SIG-M5 (cell line): ENCODE results near the gene MYO16.
A peak's percentile ranks its signal among the peaks of the same experiment; 100 is the strongest.

ENCODE experiments used
- DNase-seq: peaks from one replicate; lab custom pipeline; 2025; lab: John Stamatoyannopoulos, UW

MYO16 gene

DNA sequence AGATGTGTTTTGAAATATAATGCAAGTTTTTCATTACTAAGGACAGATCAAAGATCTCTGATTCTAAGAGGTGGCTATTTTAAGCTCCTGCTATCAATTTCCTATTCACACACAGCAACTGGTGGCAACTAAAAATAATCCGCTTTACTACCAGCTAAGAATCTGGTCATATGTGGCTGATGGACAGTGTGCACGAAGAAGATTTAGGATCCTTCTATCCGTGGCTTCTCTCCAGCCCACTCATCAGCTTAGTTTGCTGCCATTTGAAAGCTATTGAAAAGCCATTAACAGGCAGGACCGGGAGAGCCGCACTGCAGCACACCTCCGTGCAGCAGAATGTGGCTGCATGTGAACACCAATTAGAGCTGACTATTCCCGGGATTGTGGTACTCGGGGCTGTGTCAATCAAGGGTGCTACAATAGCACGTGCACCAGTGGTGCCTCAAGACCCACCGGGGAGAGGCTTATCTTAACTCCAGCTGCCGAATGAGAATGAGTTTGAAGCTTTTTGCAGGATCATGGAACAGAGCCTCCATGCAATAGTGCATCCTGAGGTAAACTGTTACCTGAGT lies at the start of gene MYO16:
Gene MYO16 (plus strand): TSS at position 431 of the 572 bp plus-strand sequence. CDS start 234 bp downstream, outside the sequence.
- DNase-seq: no peak

DNA sequence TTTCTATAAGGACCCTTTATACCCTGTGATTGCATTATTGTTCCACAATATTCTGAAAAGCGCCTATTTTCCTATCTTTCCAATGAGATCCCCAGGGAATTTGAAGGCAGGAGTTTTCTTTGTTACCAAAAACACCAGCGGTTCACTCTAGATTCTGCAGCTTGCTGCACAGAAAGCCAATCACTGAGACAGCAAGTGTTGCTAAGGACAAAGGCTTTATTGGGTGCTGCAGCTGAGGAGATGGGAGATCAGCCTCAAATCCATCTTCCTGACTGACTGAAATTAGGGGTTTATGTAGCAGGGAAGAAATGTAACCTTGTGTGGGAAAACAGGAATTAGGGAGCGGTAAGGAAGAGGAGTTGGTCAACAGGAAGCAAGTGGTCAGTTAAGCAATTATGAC lies 42.6 kb upstream of the MYO16 start:
- no peak for DNase-seq

DNA sequence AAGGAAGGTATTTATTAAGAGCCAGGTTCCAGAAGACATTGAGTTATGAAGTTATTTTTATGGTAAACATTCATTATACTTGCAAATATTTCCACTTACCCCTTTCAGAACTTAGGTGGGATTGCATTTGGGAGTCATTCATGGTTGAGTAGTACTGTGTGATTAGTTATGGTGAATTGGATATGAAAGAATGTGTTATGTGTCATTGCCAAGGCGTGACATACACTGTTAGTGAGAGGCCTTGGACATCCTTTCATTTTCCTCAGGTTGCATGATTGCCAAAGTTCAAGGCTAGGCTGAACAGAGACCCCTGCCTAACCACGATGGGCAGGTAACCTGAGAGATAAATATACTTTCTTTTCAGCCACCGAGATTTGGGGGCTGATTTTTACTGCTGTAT lies 40.9 kb upstream of the MYO16 start:
- no peak for DNase-seq

DNA sequence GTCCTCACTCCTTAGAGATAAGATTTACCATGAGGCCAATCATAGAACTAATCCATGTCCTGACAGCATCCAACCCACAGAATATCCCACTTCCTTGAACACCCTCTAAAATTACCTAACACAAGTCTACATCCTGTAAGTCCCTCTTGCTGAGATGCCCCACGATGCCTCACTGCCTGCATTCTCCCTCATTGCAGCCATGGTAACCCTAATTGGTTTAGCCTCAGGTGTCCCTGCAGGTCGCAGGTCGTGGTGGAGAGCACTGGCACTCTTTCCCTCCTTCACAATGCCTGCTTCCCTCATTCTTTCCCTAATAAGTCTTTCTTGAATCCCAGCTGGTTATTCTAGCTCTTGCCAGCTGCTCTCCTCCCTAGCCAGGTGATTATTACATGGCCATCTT lies 35.3 kb upstream of the MYO16 start:
- no peak for DNase-seq

DNA sequence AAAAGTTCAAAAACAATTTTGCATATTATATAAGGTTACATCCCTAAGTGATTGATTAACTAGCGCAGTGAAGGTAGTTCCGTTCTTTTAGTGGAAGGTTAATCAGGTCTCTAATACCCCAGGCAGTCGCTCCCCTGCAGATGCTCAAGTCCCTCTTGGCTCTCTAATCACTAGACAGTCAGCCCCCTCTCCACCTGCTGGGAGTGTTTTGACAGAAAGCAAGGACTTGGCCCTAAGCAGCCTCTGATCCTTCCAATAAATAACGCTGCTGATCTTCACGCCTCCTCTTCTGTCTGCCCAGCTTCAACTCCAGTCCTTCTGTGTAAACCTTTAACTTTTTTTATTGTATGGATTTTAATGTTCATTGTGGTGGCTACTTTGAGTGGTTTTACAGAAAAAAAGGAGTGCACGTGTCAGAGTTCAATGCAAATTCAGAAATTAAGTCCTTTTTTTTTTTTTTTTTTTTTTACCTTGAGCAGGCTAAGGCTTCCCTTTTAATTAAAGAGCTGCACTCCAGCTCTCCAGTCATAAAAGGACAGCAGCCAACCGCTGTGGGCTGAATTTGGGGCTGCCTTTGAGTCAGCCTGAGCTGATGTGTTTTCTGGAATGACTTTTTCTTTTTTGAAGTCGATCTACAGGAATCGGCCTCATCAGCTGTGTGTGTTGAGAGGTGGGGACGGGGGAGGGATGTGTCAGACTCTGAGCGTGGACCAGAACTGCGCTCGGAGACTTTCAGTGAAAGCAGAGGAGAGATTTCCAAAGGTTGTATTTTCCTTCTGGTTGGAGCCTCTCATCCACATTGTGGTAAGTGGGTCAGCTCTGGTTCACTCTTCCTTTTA lies 33.8 kb upstream of the MYO16 start:
- no peak for DNase-seq

DNA sequence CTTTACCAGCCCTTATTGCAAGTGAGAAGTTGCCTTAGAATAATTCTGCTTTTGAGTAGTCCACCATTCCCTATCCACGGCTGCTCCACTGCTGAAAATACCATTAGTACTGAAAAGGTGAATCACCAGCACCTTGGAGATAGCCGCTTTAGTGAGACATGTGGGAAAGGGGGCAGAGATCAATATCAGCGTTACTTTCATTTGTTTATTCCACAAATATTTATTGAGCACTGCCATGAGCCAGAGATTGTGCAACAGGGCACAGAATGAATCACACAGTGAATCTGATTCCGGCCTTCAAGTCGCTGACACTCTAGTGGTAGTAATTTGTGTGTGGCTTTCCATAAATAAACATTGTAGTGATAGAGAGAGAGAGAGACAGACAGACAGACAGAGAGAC lies 31.5 kb upstream of the MYO16 start:
- no peak for DNase-seq

DNA sequence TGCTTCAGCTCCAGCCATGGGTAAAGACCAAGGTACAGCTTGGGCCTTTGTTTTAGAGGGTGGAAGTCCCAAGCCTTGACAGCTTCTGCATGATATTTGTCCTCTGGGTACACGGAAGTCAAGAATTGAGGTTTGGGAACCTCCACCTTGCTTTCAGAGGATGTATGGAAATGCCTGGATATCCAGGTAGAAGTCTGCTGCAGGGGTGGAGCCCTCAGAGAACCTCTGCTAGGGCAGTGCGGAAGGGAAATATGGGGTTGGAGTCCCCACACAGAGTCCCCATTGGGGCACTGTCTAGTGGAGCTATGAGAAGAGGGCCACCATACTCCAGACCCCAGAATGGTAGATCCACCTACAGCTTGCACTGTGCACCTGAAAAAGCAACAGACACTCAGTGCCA lies 23.0 kb upstream of the MYO16 start:
- no peak for DNase-seq

DNA sequence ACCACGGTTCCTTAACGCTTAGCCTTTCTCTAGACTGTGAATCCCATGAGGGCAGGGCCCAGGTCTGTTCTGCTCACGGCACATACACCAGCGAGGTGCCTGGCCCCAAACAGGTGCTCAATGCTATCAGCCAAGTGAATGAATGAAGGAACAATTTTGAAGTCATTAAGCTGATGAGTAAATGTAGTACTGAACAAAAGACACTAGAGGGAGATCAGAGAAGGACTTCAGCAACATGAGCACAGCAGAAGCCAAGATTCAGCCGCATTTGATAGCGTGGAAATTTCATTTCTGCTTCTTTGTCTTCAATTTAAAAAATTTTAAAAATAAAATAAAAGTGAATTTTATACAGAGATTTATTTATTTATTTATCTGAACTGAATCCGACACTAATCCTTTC lies 20.1 kb upstream of the MYO16 start:
- DNase-seq: peak; percentile 2

DNA sequence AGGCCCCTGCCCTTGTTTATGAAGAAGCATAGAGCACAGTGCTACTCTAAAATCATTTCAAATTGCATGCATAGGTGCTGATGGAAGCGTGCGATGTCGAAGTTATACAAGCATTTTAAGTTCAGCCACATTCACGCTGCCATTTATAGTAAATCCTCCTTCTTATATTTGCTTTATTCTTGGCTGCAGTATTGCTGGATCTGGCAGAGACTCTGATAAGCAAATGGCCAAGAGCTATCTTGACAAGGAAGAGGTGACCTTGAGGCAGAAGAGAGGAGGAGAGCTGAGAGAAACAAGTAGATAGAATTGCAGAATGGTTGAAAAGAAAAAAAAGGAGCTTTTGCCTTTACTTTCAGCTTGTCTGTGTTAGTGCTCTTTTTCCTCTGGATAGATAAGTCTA lies 18.9 kb upstream of the MYO16 start:
- DNase-seq: no peak

DNA sequence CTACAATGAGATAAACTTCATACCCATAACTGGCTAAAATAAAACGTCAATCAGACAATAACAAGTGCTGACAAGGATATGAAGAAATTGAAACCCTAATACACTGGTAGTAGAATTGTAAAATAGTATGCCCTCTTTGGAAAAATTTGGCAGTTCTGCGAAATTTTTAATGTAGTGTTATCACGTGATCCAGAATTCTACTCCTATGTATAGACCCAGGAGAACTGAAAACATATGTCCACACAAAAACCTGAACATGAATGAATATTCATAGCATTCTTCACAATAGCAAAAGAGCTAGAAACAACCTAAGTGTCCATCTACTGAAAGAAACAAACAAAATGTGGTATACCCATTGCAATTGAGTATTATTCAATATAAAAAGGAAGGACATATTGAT lies 14.2 kb upstream of the MYO16 start:
- DNase-seq: no peak

DNA sequence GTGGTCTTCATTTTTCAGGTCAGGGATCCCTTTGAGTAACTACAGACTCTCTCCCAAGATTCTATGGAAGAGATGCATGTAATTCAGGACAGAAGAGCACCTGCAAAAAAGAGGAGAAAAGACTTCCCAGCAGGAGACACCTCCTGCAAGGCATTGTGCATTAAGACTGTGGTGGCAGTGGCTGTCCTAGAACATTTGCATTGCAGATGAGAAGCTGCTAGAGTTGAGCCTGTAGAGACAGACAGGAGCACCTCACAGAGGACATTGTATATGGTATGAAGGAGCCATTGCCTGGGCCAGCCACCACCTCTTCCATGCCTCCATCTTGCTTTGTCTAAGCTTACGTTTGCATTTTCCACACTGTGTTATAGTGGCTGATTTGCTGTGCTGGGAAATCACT lies 11.2 kb upstream of the MYO16 start:
- no peak for DNase-seq

DNA sequence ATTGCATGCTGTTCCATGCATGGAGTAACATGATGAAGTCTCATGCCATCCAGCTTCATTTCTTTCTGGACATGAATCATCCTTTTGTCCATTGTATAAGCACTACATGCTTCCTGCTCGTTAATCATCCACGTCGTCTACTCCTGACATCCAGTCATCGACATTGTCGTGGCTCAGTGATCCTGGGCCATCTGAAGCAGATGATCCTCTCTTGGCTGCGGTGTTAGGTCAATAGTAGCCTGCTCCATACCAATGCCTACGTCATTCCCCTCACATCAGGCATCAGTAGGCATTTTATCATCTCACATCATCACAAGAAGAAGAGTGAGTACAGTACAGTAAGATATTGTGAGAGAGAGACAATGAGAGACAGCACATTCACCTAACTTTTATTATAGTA lies 7.9 kb upstream of the MYO16 start:
- no peak for DNase-seq

DNA sequence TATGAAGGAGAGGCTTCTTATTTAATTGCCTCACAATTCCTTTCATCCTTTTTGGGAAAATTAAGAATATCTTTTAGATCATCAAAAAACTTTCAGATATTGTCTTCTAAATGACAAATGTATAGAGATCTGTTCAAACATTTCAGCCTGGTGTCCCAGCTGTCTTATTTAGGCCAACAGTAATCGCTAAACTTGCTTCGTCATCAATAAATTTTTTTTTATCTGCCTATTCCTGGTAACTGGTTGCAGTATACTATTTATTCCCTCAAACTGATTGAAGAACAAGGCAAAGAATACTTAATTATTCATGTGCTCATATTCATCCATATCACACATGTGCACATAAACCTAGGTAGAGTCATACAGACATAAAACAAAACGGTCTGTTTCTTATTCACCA lies 5.3 kb upstream of the MYO16 start:
- no peak for DNase-seq

DNA sequence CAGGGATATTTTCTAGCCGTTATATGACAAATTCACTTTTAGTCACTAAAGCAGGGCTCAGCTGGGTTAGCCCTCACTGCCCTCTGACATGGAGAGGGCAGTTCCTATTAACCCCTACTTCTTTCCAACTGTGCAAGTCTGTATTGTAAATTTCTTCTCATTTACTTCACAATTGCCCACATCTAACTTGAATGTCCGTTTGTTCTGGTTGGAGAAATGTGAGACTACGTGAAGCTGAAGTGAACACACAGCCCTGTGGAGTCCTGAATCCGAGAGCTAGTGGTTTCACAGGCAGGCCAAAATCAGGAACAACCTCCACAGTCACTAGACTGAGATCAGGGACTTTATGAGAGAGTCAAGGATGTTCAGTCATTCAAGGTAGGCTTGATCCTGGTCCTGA lies 4.4 kb upstream of the MYO16 start:
- DNase-seq: no peak

DNA sequence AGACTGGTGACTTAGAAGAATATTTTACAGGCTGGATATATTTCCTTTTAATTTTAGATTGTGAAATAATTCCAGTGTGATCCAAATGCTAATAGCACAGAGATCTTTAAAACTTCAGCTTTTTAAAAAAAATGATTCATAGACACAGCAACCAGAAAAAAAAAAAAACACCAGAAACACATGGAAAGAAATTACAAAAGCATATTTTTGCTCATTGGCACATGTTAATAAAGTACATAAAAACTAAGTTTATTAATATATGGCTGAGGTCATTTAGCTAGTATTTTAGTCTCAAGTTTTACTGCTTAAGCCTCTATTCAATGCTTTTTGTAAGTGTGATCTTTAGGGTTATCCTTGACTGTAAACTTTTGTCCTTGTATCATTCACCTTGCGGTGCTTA lies 577 bp downstream of the MYO16 start:
- DNase-seq: no peak

DNA sequence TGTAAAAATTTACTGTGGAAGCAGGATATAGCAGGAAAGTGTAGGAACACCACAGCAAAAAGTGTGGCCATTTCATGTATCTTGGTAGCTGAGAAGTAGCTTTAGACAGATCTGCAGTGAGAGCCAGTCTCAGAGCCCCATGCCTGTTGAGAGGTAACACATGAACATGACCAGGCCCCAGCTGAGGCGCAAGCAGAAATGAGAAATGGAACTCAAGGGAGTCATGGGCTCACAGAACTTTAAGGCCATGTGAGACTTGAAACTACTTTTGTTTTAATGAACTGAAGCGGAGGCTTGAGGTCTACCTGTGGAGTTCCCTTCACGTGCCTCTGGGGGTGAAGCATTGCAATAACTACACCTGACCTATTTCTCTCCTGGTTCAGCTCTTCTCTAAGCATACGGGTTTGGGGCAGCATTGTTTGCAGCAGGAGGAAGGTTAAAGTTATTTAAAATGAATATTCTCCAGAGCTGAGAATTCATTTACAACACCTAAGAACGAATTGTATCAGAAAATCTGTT lies 3.3 kb downstream of the MYO16 start:
- DNase-seq: no peak

DNA sequence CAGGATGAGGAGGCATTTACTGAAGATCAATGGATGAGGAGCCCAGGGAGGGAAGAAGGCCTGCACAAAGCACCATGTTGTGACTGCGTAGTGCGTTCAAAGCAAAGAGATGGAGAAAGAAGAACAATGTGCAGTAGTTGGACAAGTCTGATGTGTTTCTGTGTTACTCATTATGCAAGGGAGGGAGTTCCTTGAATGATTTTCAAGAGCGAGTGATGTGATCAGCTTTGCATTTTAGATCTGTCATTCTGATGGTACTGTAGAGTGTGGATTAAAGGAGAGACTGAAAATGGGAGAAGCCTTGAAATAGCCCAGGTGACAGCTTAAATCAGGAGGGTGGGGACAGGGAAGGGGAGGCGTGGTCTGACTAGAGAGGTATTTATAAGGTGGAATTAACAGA lies 9.5 kb downstream of the MYO16 start:
- DNase-seq: no peak

DNA sequence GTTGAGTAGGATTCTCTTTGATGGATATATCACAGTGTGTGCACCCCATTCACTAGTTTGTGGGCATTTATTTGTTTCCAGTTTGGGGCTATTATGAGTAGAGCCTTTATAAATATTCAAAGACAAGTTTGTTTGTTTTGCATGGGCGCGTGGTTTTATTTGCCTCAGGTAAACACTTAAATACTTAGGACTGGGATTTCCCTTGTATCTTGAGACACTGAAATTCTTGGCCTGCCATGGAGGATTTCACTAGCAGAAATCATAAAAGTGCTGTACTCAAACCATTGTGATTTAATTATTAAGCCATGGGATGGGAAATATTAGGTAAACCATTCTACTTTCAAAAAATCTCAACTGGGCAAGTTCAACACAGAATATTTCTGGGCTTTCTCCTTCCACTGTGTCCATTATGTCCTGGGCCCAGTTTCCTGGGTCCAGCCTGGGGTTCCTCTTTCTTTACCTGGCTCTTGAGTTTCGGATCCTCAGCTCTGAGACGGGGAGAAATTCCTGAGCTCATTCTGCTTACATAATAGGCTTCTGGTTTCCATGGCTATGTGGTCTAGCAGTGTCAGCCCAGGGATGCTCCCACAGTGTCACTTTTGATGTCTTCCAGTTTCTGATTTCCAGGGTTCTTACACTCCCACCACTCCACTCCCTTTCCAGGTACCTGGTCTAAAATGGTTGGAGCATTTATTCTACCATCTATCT lies 14.4 kb downstream of the MYO16 start:
- no peak for DNase-seq

DNA sequence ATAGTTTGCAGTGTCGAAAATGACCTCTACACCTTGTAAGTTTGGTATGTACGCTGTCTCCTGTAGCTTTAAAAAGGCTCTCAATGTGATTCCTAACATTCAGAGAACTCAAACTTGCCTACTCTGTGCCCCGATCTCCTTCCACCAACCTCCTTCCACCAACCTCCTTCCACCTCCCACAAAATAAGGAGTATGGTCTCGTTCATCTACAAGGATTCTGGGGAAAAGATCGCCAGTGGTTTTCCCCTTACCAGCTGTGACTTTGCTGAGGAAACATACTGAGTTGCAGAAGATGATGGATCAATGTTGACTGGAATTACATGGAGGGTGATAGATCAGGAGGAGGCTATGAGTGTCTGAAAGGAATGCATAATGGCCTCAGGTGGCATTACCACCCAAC lies 16.0 kb downstream of the MYO16 start:
- DNase-seq: no peak

DNA sequence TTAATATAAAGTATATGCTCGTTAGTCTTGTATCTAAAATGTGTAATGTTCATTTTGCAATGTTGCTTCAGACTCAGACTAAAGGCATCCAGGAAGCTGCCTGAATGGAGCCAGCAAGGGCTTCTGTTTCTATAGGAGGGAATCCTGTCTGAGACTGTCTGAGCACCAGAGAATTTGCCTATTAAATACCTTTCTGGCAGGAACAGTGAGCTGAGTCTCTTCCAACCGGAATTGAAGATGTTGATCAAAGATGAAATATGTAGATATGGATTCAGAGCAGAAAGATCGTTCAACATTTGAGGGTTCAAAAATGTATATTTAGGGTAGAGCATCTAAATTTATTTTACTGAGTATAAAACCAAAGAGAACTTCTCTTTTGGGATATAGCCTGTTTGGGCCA lies 20.9 kb downstream of the MYO16 start:
- DNase-seq: no peak

DNA sequence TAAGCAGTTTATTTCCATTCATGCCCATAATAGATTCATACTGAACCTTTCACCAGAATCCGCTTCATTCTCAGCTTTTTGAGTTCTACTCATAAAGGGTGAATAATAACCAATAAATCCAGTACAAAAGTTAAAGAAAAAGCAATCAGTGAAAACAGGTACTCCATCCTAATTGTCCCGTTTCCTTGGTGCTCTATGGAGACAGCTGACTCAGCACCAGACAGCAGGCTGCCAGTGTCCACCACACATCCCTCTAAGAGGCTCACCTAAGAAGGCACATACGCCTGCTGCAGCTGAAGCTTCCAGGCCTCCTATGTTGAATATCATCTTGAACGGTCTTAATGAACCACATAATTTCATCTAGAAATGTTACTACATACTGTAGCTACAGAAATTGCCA lies 27.3 kb downstream of the MYO16 start:
- no peak for DNase-seq

DNA sequence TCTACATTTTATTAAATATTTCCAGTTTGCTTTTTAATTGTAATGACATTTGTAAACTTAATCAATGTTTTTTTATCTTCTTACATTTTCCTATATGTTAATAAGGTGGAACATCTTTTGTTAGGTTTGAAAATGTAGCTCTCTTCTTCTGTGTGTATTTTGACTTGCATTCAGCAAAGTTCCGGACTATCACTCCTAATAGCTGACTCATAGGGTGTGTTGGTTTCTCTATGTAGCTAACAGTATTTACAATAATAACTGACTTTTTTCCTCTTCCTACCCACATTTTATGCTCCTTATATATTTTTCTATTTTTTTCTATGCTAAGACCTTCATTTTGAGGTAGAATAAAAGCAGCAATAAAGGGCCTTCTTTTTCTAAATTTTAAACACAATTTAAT lies 28.1 kb downstream of the MYO16 start:
- DNase-seq: no peak

DNA sequence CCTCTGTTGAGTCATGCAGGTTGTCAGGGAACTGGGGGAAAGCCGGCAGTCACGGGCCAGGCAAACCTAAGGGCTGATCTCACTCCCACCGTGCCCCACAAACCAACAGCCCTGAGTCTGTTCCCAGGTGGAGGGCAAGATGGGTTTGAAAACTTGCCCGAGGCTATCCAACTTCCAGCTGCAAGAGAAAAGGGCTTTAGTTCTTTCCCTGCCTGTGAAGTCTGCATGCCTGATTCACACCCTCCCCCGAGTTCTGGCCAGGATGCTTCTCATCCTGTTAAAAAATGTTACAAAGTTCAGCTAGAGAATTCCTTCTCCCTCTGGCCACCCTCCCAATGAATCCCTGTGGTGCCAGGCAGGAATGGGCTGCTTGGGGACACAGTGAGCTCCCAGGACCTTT lies 33.1 kb downstream of the MYO16 start:
- no peak for DNase-seq
